Suprapubic skin (tissue), 4 donors: ENCODE results near the gene WDR89. TPM values are rescaled to one million over a fixed set of nuclear protein-coding genes. Genes with fewer than 3 reads are reported as not detected.

Experiments used
- DNase-seq, 2 donors: peaks; one replicate each; pipeline ENCODE4 v3.0.0-alpha.2; 2019; ENCODE audit warnings: low spot score in 2 of 2
- H3K27ac ChIP-seq: fragments of 200-600 bp; sonication (generic); one replicate; pipeline ENCODE4 v1.5.1; 2019
- H3K27me3 ChIP-seq: fragments of 200-600 bp; sonication (generic); one replicate; pipeline ENCODE4 v1.5.1; 2019
- H3K36me3 ChIP-seq: fragments of 200-600 bp; sonication (generic); one replicate; pipeline ENCODE4 v1.5.1; 2019
- H3K4me1 ChIP-seq: fragments of 200-600 bp; sonication (generic); one replicate; pipeline ENCODE4 v1.5.1; 2019
- H3K4me3 ChIP-seq: fragments of 200-600 bp; sonication (generic); one replicate; pipeline ENCODE4 v1.5.1; 2019; ENCODE audit warnings: mild to moderate bottlenecking
- H3K9me3 ChIP-seq: fragments of 200-600 bp; sonication (generic); one replicate; pipeline ENCODE4 v1.5.1; 2019
- EP300 ChIP-seq: sonication (generic); formaldehyde crosslinking; IDR thresholded peaks from one replicate; pipeline ENCODE4 v1.6.1; 2017; ENCODE audit warnings: antibody characterized with exemption
- POLR2A ChIP-seq, 2 donors: fragments of 450-650 bp; IDR thresholded peaks; one replicate each; pipeline ENCODE4 v1.6.1; 2017; ENCODE audit warnings: antibody characterized with exemption in 2 of 2, mild to moderate bottlenecking in 2 of 2, moderate library complexity in 2 of 2
- POLR2AphosphoS5 ChIP-seq, 3 donors: sonication (generic); formaldehyde crosslinking; IDR thresholded peaks; one replicate each; pipeline ENCODE4 v1.6.1; 2017; ENCODE audit warnings: antibody characterized with exemption in 3 of 3
- WGBS: methylation state at CpG from one replicate; pipeline ENCODE4 v1.1.5; 2018; 5-methylcytosine and 5-hydroxymethylcytosine counted together
- total RNA-seq, 4 donors: library from RNA; depleted of rRNA; stranded (reverse); fragments of >200 nt; gene quantifications; one replicate each; pipeline ENCODE4 v1.1.0, GENCODE V29; 2016
- TF ChIP-seq, protein P1 (sequence below), 2 donors: fragments of 200-600 bp in 1 of 2; fragments of 450-650 bp in 1 of 2; sonication (generic) in 1 of 2; IDR thresholded peaks; one replicate each; pipeline ENCODE4 v1.5.1; 2016 to 2019; ENCODE audit warnings: antibody characterized with exemption in 2 of 2, mild to moderate bottlenecking in 1 of 2, moderate library complexity in 1 of 2

WDR89 gene
- total RNA-seq, 4 donors from 2014 or later: 4.7 to 6.5 (median 6.0) TPM

- H3K36me3 ChIP-seq: no peaks in the 10 kb centered on the region
- no peak overlapping the region for H3K27ac ChIP-seq
- no peaks in the 10 kb centered on the region for H3K4me1 ChIP-seq
- DNase-seq: no peak
- WGBS: 64% methylated on average over 4 of the region's 4 CpGs
- H3K4me3 ChIP-seq: no peak overlapping the region
- no peaks in the 10 kb centered on the region for H3K9me3 ChIP-seq
- TF ChIP-seq EP300: no peak
- TF ChIP-seq POLR2AphosphoS5 (IDR thresholded peaks at IDR 0.05): no peak
- TF ChIP-seq, protein P1, sequence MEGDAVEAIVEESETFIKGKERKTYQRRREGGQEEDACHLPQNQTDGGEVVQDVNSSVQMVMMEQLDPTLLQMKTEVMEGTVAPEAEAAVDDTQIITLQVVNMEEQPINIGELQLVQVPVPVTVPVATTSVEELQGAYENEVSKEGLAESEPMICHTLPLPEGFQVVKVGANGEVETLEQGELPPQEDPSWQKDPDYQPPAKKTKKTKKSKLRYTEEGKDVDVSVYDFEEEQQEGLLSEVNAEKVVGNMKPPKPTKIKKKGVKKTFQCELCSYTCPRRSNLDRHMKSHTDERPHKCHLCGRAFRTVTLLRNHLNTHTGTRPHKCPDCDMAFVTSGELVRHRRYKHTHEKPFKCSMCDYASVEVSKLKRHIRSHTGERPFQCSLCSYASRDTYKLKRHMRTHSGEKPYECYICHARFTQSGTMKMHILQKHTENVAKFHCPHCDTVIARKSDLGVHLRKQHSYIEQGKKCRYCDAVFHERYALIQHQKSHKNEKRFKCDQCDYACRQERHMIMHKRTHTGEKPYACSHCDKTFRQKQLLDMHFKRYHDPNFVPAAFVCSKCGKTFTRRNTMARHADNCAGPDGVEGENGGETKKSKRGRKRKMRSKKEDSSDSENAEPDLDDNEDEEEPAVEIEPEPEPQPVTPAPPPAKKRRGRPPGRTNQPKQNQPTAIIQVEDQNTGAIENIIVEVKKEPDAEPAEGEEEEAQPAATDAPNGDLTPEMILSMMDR (IDR thresholded peaks at IDR 0.05): no peak
- TF ChIP-seq POLR2A (IDR thresholded peaks at IDR 0.05): no peak
- H3K27me3 ChIP-seq: no peaks in the 10 kb centered on the region
These were observed 68.1 kb downstream of the WDR89 start for GRCh38 chr14:63573581-63573980.

- DNase-seq: no peak
- Histone ChIP-seq H3K9me3 (no peaks in the 10 kb centered on the region), H3K27me3 (no peaks in the 10 kb centered on the region), H3K4me3 (no peak overlapping the region), H3K4me1 (no peaks in the 10 kb centered on the region), H3K36me3 (no peaks in the 10 kb centered on the region), H3K27ac (no peak overlapping the region)
- WGBS: 79% methylated on average over 3 of the region's 3 CpGs
- TF ChIP-seq POLR2AphosphoS5 (IDR thresholded peaks at IDR 0.05) (no peak), POLR2A (IDR thresholded peaks at IDR 0.05) (no peak), EP300 (no peak)
- TF ChIP-seq, protein P1 (IDR thresholded peaks at IDR 0.05): no peak
These were observed 76.2 kb downstream of the WDR89 start for GRCh38 chr14:63565448-63565847.

GRCh38 chr14:63564318-63564717 lies 77.4 kb downstream of the WDR89 start:
- no peaks in the 10 kb centered on the region for H3K9me3 ChIP-seq
- WGBS: 25% methylated on average over 1 of the region's 1 CpG
- no peak overlapping the region for H3K4me3 ChIP-seq
- H3K27me3 ChIP-seq: no peaks in the 10 kb centered on the region
- no peak for DNase-seq
- TF ChIP-seq POLR2A (IDR thresholded peaks at IDR 0.05) (no peak), POLR2AphosphoS5 (IDR thresholded peaks at IDR 0.05) (no peak), EP300 (no peak)
- TF ChIP-seq, protein P1 (IDR thresholded peaks at IDR 0.05): no peak
- H3K27ac ChIP-seq: no peak overlapping the region
- H3K36me3 ChIP-seq: no peaks in the 10 kb centered on the region
- H3K4me1 ChIP-seq: no peaks in the 10 kb centered on the region

DNA sequence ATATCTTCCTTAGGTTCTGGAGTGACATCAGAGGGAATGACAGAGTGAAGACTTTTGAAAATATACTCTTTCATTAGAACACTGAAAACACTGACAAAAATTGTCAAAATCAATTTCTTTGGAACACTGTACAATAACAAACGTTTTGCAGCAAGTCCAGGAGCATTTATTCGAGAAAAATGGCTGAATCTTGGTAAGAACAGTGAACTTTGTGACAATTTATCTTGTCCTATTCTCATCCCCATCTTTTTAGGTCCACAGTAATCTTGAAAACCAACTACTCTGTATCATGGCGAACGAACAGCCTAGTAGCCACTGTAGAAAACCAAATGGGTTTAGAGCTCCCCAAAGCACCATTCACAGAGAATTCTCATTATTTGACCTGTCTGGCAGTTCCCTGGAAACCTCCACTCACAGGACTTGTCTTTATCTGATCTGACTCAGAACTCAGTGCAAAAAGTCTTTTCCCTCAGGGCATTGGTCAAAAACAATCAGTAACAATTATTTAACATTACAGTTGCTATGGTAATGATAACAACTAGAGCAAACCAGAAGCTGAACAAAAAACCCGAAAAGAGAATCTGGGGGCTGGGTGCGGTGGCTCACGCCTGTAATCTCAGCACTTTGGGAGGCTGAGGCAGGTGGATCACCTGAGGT lies 78.2 kb downstream of the WDR89 start:
- no peak for DNase-seq
- Histone ChIP-seq H3K27me3 (no peaks in the 10 kb centered on the region), H3K27ac (no peak overlapping the region), H3K36me3 (no peaks in the 10 kb centered on the region), H3K9me3 (no peaks in the 10 kb centered on the region), H3K4me1 (no peaks in the 10 kb centered on the region), H3K4me3 (no peak overlapping the region)
- TF ChIP-seq EP300: no peak
- TF ChIP-seq, protein P1 (IDR thresholded peaks at IDR 0.05): no peak
- no peak for TF ChIP-seq POLR2A (IDR thresholded peaks at IDR 0.05)
- TF ChIP-seq POLR2AphosphoS5 (IDR thresholded peaks at IDR 0.05): no peak
- WGBS: 80% methylated on average over 7 of the region's 7 CpGs

DNA sequence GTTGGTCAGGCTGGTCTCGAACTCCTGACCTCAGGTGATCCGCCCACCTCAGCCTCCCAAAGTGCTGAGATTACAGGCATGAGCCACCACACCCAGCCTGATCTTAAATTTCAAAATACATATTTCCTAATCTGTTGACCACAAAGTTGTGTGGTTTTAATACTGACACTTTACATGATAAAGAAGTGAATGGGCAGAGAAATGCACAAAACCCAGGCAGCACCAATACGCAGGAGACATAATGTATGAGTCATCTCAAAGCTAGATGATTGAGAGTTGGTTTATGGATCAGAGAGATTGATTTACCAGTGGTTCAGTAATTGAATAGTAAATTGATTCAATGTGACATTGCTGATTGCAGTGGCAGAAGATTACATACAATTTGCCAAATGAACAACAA lies 79.3 kb downstream of the WDR89 start:
- Histone ChIP-seq H3K36me3 (no peaks in the 10 kb centered on the region), H3K27ac (no peak overlapping the region), H3K9me3 (no peaks in the 10 kb centered on the region), H3K4me1 (no peaks in the 10 kb centered on the region), H3K27me3 (no peaks in the 10 kb centered on the region), H3K4me3 (no peak overlapping the region)
- no peak for DNase-seq
- 83% methylated on average over 3 of the region's 3 CpGs for WGBS
- TF ChIP-seq, protein P1 (IDR thresholded peaks at IDR 0.05): no peak
- TF ChIP-seq EP300 (no peak), POLR2AphosphoS5 (IDR thresholded peaks at IDR 0.05) (no peak), POLR2A (IDR thresholded peaks at IDR 0.05) (no peak)
